ENCODE results near the gene ADAM11.

DNA sequence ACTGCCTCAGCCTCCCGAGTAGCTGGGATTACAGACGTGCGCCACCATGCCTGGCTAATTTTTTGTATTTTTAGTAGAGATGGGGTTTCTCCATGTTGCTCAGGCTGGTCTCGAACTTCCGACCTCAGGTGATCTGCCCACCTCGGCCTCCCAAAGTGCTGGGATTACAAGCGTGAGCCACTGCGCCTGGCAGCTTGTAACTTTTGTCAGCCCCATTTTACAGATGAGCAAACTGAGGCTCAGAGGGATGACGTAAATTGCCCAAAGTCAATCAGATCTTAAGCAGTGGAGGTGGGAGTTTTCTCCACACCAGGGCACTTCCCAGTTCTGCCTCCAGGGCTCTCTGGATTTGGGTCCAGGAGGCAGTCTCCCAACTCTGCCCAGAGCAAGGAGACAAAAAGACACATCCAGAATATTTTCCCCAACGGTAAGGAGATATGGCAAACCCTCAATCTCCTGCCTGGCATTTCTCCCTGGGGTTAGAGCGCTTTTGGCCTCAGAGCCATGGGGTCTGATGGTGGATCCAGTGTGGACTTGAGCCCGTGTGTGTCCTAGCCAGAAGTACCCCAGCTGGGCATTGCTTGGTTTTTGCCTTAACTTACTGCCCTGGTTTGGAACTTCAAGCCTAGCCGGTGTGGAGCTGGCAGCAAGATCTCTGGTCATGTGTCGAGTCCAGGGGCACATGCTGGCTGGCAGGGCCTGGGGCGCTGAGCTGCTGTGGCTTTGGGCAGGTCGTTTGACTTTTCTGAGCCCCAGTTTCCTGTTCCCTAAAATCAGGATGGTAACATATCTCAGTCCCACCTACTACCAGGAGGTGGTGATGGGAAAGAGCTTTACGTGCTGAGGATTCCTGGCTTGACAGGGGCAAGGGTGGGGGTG lies 3.4 kb downstream of the ADAM11 start:
- no peak for TF ChIP-seq EZH2 (IDR thresholded peaks at IDR 0.05; ENCODE audit: low read length)
- TF ChIP-seq, protein P1, sequence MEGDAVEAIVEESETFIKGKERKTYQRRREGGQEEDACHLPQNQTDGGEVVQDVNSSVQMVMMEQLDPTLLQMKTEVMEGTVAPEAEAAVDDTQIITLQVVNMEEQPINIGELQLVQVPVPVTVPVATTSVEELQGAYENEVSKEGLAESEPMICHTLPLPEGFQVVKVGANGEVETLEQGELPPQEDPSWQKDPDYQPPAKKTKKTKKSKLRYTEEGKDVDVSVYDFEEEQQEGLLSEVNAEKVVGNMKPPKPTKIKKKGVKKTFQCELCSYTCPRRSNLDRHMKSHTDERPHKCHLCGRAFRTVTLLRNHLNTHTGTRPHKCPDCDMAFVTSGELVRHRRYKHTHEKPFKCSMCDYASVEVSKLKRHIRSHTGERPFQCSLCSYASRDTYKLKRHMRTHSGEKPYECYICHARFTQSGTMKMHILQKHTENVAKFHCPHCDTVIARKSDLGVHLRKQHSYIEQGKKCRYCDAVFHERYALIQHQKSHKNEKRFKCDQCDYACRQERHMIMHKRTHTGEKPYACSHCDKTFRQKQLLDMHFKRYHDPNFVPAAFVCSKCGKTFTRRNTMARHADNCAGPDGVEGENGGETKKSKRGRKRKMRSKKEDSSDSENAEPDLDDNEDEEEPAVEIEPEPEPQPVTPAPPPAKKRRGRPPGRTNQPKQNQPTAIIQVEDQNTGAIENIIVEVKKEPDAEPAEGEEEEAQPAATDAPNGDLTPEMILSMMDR (optimal IDR thresholded peaks at IDR 0.05 in 1 of 3, IDR thresholded peaks at IDR 0.05 in 1 of 3, conservative IDR thresholded peaks at IDR 0.05 in 1 of 3; ENCODE audit: extremely low read depth in 1 of 3, insufficient read depth in 2 of 3, low read length in 3 of 3): no peak
